Transverse colon (tissue), 4 donors: Measurements from ENCODE around the gene FAM171A2.

ENCODE experiments used
- CTCF ChIP-seq, 5 experiments: fragments of 200-600 bp in 3 of 5; fragments of 450-650 bp in 2 of 5; sonication (generic) in 3 of 5; IDR thresholded peaks; 1 replicate in 2 of 5; 2 replicates in 3 of 5; pipeline ENCODE4 v1.5.1; 2016 to 2017; ENCODE audit warnings: antibody characterized with exemption in 5 of 5, inconsistent platforms in 3 of 5, mild to moderate bottlenecking in 2 of 5, moderate library complexity in 1 of 5
- POLR2A ChIP-seq: fragments of 450-650 bp; IDR thresholded peaks from one replicate; pipeline ENCODE4 v1.6.1; 2016; ENCODE audit warnings: antibody characterized with exemption, mild to moderate bottlenecking, moderate library complexity
- POLR2AphosphoS5 ChIP-seq, 3 donors: sonication (generic); formaldehyde crosslinking; IDR thresholded peaks; one replicate each; pipeline ENCODE4 v1.6.1; 2016; ENCODE audit warnings: antibody characterized with exemption in 3 of 3

DNA sequence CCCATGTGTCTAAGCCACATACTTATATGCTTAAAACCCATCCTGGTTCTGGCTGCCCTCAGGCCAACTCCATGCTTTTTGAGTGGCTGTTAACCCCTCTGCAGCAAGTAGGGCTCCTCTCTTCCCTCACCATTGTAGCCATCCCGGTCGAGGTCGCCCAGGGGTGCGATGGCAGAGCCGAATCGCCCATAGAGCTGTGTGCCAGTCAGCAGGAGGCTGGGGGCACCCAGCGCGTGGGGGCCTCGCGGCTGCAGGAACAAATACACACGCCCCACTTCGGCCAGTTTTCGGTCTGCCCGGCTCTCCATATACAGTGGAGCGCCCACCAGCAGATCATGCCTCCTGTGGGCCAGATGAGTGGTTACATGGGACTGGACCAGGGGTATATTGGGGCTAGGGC is 19.7 kb upstream of the FAM171A2 start:
- TF ChIP-seq CTCF (IDR thresholded peaks at IDR 0.05) = no peak
- no peak for TF ChIP-seq POLR2A
- TF ChIP-seq POLR2AphosphoS5 (IDR thresholded peaks at IDR 0.05) = no peak
